Heart right ventricle (tissue), 16 donors: ENCODE results near the gene PREX1. TPM values are rescaled to one million over a fixed set of nuclear protein-coding genes. Genes with fewer than 3 reads are reported as not detected.
A peak's percentile ranks its signal among the peaks of the same experiment; 100 is the strongest.

ENCODE experiments used
- ATAC-seq, 8 donors: fragments of 200-7000 bp; cut with Tn5 transposase; one replicate each; pipeline ENCODE4 v1.9.1; 2020; ENCODE audit warnings: mild to moderate bottlenecking in 8 of 8, moderate library complexity in 8 of 8, moderate number of reproducible peaks in 1 of 8
- DNase-seq, 2 donors: peaks; one replicate each; pipeline ENCODE4 v3.0.0-alpha.2; 2020
- H3K27ac ChIP-seq, 10 donors: fragments of 200-600 bp; sonication (generic) in 2 of 10; one replicate each; pipeline versions ENCODE4 v1.5.0 to v1.8.0; 2020 to 2022; ENCODE audit warnings: mild to moderate bottlenecking in 3 of 10
- H3K27me3 ChIP-seq, 7 donors: fragments of 200-600 bp; one replicate each; pipeline ENCODE4 v1.8.0; 2021 to 2022; ENCODE audit warnings: mild to moderate bottlenecking in 2 of 7
- H3K36me3 ChIP-seq, 9 donors: fragments of 200-600 bp; sonication (generic) in 1 of 9; one replicate each; pipeline versions ENCODE4 v1.5.0 to v1.8.0; 2020 to 2022; ENCODE audit warnings: mild to moderate bottlenecking in 2 of 9
- H3K4me1 ChIP-seq, 9 donors: fragments of 200-600 bp; sonication (generic) in 1 of 9; one replicate each; pipeline versions ENCODE4 v1.5.0 to v1.8.0; 2020 to 2022; ENCODE audit warnings: mild to moderate bottlenecking in 4 of 9
- H3K4me3 ChIP-seq, 10 donors: fragments of 200-600 bp; sonication (generic) in 2 of 10; one replicate each; pipeline versions ENCODE4 v1.5.0 to v1.8.0; 2020 to 2022; ENCODE audit warnings: mild to moderate bottlenecking in 7 of 10, moderate library complexity in 2 of 10
- H3K9me3 ChIP-seq, 11 donors: fragments of 200-600 bp in 10 of 11; sonication (generic) in 2 of 11; one replicate each; pipeline versions ENCODE4 v1.5.0 to v1.8.0; 2013 to 2022; ENCODE audit warnings: mild to moderate bottlenecking in 2 of 11, control low read depth in 1 of 11, moderate library complexity in 1 of 11
- CTCF ChIP-seq, 9 donors: fragments of 200-600 bp; sonication (generic) in 2 of 9; IDR thresholded peaks; one replicate each; pipeline versions ENCODE4 v1.5.0 to v1.8.0; 2021 to 2022; ENCODE audit warnings: antibody characterized with exemption in 9 of 9, mild to moderate bottlenecking in 5 of 9, moderate library complexity in 1 of 9
- WGBS, 2 donors: extraction: QIAGEN DNeasy Blood & Tissue Kit; methylation state at CpG; one replicate each; pipeline ENCODE4 v1.1.7; 2013; ENCODE audit warnings: inconsistent platforms in 1 of 2; 5-methylcytosine and 5-hydroxymethylcytosine counted together
- intact Hi-C, 10 donors: fragments of 100-400 bp; cut with DNase I; formaldehyde crosslinking; loops; one replicate each; pipeline versions ENCODE4 v1.11.1 to v1.14.2; 2022
- polyA plus RNA-seq, 2 donors: library from polyadenylated mRNA; stranded (reverse); fragments of 200-250 nt; gene quantifications; one replicate each; pipeline ENCODE4 v1.2.3, GENCODE V29; 2013
- total RNA-seq, 10 donors: library from RNA; stranded (reverse); fragmentation: NEBNext Ultra II Directional in 3 of 10; extraction: Animal tissue kit (Norgen Biotek cat#: 25700) in 3 of 10; gene quantifications; one replicate each; pipeline versions ENCODE4 v1.2.1 to v1.2.4, GENCODE V29; 2021 to 2023
- donor health status: Arrhythmogenic right ventricular cardiomyopathy.
- donor health status: ischemic (EF 13 %, LVEDD 7.1; RV severe dilation, severe dysfunction).
- donor health status: healthy with polysubstance abuse.
- donor health status: DM: no; HTN: yes; CAD: no.
- donor health status: DM: no; HTN: no; CAD: no.
- donor health status: ischemic (EF 25% LVEDD 6.9; RV normal size, moderate dysfunction).
- donor health status: ischemic (EF 25% LVEDD 5.7; RV mildly dilated, moderate dysfunction).
- donor health status: healthy.
- donor health status: DM: yes; HTN: yes; CAD: no.
- donor health status: Ischemic cardiomyopathy.
- donor health status: ischemic (EF 35%, LVEDD 5.7; RV mildly dilated, moderate dysfunction).
- donor health status: nonischemic (EF 11% LVEDD 7.7; RV severe dilation, severe dysfunction).
- donor health status: DM: yes; HTN: yes; CAD: no.
- donor health status: PGD.
- donor health status: ischemic (EF 29% LVEDD 5.4; RV normal size, mild dysfunction).
- donor health status: nonischemic (EF 23%, LVEDD 6.1; RV moderate dilation, normal function).

Gene PREX1
- total and polyA plus RNA-seq, 12 donors = 4.6 to 23.4 (median 8.8) TPM

GRCh38 chr20:48785256-48785655 is 42.5 kb downstream of the PREX1 start:
- no peak for ATAC-seq
- Histone ChIP-seq H3K9me3 (no peaks in the 10 kb centered on the region), H3K4me1 (peaks cover 0 to 90% (median 9%) of the 10 kb centered on the region in 9 donors), H3K4me3 (no peak overlapping the region), H3K36me3 (no peaks in the 10 kb centered on the region), H3K27ac (no peak overlapping the region), H3K27me3 (no peaks in the 10 kb centered on the region)
- DNase-seq = no peak
- TF ChIP-seq CTCF (IDR thresholded peaks at IDR 0.05) = no peak
- WGBS, 2 donors = 97 to 98% methylated on average over 6 of the region's 6 CpGs
- intact Hi-C loops = loop anchor here in 1 of 10 donors (2.0 kb wide), 1 partner anchor 62 kb away; no protein-coding TSS in a partner anchor

GRCh38 chr20:48784273-48784641 is 43.5 kb downstream of the PREX1 start:
- H3K9me3 ChIP-seq = peaks cover 0 to 5% (median 0%) of the 10 kb centered on the region in 11 donors
- intact Hi-C loops = loop anchor here in 1 of 10 donors (2.0 kb wide), 1 partner anchor 61 kb away; no protein-coding TSS in a partner anchor
- WGBS, 2 donors = 92 to 96% methylated on average over 5 of the region's 5 CpGs
- peaks cover 0 to 80% (median 8%) of the 10 kb centered on the region in 9 donors for H3K4me1 ChIP-seq
- no peak for TF ChIP-seq CTCF (IDR thresholded peaks at IDR 0.05)
- DNase-seq = no peak
- no peaks in the 10 kb centered on the region for H3K36me3 ChIP-seq
- H3K27ac ChIP-seq = peak overlapping the region in 1 of 10 donors; percentile 41
- H3K27me3 ChIP-seq = no peaks in the 10 kb centered on the region
- no peak for ATAC-seq
- H3K4me3 ChIP-seq = no peak overlapping the region

GRCh38 chr20:48783533-48784272 is 44.1 kb downstream of the PREX1 start:
- intact Hi-C loops = loop anchor here in 1 of 10 donors (2.0 kb wide), 1 partner anchor 61 kb away; no protein-coding TSS in a partner anchor
- Histone ChIP-seq H3K27ac (peak overlapping the region in 1 of 10 donors; percentile 41), H3K4me3 (no peak overlapping the region), H3K9me3 (peaks cover 0 to 8% (median 0%) of the 10 kb centered on the region in 11 donors), H3K27me3 (no peaks in the 10 kb centered on the region), H3K4me1 (peaks cover 0 to 75% (median 8%) of the 10 kb centered on the region in 9 donors), H3K36me3 (no peaks in the 10 kb centered on the region)
- WGBS, 2 donors = 88 to 89% methylated on average over 9 of the region's 9 CpGs
- DNase-seq (no peak), ATAC-seq (no peak)
- TF ChIP-seq CTCF (IDR thresholded peaks at IDR 0.05) = no peak

- no peak overlapping the region for H3K4me3 ChIP-seq
- H3K9me3 ChIP-seq = peaks cover 0 to 8% (median 0%) of the 10 kb centered on the region in 11 donors
- H3K27ac ChIP-seq = peak overlapping the region in 1 of 10 donors; percentile 41
- WGBS, 2 donors = 94 to 96% methylated on average over 6 of the region's 6 CpGs
- ATAC-seq = no peak
- H3K4me1 ChIP-seq = peaks cover 0 to 74% (median 8%) of the 10 kb centered on the region in 9 donors
- no peak for TF ChIP-seq CTCF (IDR thresholded peaks at IDR 0.05)
- DNase-seq = no peak
- no peaks in the 10 kb centered on the region for H3K27me3 ChIP-seq
- intact Hi-C loops = no loop called here
- H3K36me3 ChIP-seq = no peaks in the 10 kb centered on the region
Observed at GRCh38 chr20:48782901-48783308, 44.9 kb downstream of the PREX1 start.
